ENCODE measurements around the gene COP1.

DNA sequence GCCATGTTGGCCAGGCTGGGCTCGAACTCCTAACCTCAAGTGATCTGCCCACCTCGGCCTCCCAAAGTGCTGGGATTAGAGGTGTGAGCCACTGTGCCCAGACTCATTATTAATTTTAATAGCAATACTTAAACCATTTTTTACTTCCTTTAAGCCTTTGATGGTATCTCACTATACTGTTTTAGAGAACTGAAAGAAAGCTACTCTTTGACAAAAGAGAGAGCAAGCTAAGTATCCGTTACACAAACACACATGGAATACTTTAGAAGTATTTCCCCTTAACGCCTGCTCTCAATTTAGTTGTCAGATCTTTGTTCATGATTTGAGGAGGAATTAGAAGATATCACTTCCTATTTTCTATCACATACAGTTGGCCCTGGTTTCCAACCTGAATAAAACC is 189.4 kb downstream of the COP1 start:
- TF ChIP-seq, protein P1, sequence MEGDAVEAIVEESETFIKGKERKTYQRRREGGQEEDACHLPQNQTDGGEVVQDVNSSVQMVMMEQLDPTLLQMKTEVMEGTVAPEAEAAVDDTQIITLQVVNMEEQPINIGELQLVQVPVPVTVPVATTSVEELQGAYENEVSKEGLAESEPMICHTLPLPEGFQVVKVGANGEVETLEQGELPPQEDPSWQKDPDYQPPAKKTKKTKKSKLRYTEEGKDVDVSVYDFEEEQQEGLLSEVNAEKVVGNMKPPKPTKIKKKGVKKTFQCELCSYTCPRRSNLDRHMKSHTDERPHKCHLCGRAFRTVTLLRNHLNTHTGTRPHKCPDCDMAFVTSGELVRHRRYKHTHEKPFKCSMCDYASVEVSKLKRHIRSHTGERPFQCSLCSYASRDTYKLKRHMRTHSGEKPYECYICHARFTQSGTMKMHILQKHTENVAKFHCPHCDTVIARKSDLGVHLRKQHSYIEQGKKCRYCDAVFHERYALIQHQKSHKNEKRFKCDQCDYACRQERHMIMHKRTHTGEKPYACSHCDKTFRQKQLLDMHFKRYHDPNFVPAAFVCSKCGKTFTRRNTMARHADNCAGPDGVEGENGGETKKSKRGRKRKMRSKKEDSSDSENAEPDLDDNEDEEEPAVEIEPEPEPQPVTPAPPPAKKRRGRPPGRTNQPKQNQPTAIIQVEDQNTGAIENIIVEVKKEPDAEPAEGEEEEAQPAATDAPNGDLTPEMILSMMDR (IDR thresholded peaks at IDR 0.05): no peak
- no peak for TF ChIP-seq POLR2A (IDR thresholded peaks at IDR 0.05)

Measured in esophagus squamous epithelium (tissue), 4 donors.